ENCODE data around the gene EXOC2.
"Not testable (repeated sequence)": the region's sequence is repeated elsewhere in the genome, so short reads cannot be mapped to it uniquely, and the experiment has no call there.

The EXOC2 gene

GRCh38 chr6:704046-704445 lies 11.1 kb upstream of the EXOC2 start:
- no peak for DNase-seq (ENCODE audit: low read depth)
- no peak overlapping the region for H3K4me3 ChIP-seq (replicated peaks; ENCODE audit: low read depth, low read length)
- no peak for TF ChIP-seq CTCF (IDR thresholded peaks at IDR 0.05; ENCODE audit: low read length, missing control alignments)

- DNase-seq (ENCODE audit: low read depth): no peak
- TF ChIP-seq CTCF (IDR thresholded peaks at IDR 0.05; ENCODE audit: low read length, missing control alignments): no peak
Observed at GRCh38 chr6:703552-703951, 10.6 kb upstream of the EXOC2 start.

GRCh38 chr6:701700-702479 lies 9.0 kb upstream of the EXOC2 start:
- DNase-seq (ENCODE audit: low read depth): no peak
- TF ChIP-seq CTCF (IDR thresholded peaks at IDR 0.05; ENCODE audit: low read length, missing control alignments): peak; percentile 10
- H3K4me3 ChIP-seq (replicated peaks; ENCODE audit: low read depth, low read length): no peak overlapping the region

More at GRCh38 chr6:703552-703951, 10.6 kb upstream of the EXOC2 start:
- H3K4me3 ChIP-seq (replicated peaks; ENCODE audit: low read depth, low read length): no peak overlapping the region

- DNase-seq (ENCODE audit: low read depth): no peak
- H3K4me3 ChIP-seq (replicated peaks; ENCODE audit: low read depth, low read length): no peak overlapping the region
- TF ChIP-seq CTCF (IDR thresholded peaks at IDR 0.05; ENCODE audit: low read length, missing control alignments): no peak
Observed at GRCh38 chr6:701215-701614, 8.3 kb upstream of the EXOC2 start.

GRCh38 chr6:700490-700889 lies 7.6 kb upstream of the EXOC2 start:
- no peak for DNase-seq (ENCODE audit: low read depth)
- TF ChIP-seq CTCF (IDR thresholded peaks at IDR 0.05; ENCODE audit: low read length, missing control alignments): no peak
- no peak overlapping the region for H3K4me3 ChIP-seq (replicated peaks; ENCODE audit: low read depth, low read length)

GRCh38 chr6:699319-699718 lies 6.4 kb upstream of the EXOC2 start:
- peak; percentile 36 for DNase-seq (ENCODE audit: low read depth)
- TF ChIP-seq CTCF (IDR thresholded peaks at IDR 0.05; ENCODE audit: low read length, missing control alignments): no peak
- no peak overlapping the region for H3K4me3 ChIP-seq (replicated peaks; ENCODE audit: low read depth, low read length)

- H3K4me3 ChIP-seq (replicated peaks; ENCODE audit: low read depth, low read length); DNase-seq (ENCODE audit: low read depth): not testable (repeated sequence)
Observed at GRCh38 chr6:694431-695126, 1.6 kb upstream of the EXOC2 start.
